ENCODE data around the gene SLC17A8. TPM values are rescaled to one million over a fixed set of nuclear protein-coding genes. Genes with fewer than 3 reads are reported as not detected.
A peak's percentile ranks its signal among the peaks of the same experiment; 100 is the strongest.

SLC17A8 gene
- total RNA-seq, 2 experiments from 2014 or later = not detected

DNA sequence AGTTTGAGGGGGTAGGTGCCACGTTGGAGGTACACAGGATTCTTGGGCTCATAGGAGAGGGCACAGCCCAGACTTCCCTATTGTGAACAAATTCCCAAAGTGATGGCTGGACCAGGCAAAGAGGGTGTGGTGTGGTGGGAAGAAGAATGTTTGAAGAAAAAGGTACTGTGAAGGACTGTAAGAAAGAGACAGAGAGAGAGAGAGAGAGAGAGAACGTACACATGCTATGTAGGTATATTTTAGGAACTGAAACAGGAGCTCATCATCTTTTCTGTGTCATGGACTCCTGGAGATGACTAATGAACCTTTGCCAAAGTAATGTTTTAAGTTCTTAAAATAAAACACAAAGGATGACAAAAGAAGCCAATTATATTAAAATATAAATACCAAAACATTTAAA, 24.5 kb downstream of the SLC17A8 start:
- no peak overlapping the region for H3K27ac Mint-ChIP-seq
- H3K4me3 Mint-ChIP-seq = no peak overlapping the region
- H3K36me3 Mint-ChIP-seq = no peaks in the 10 kb centered on the region
- H3K9me3 Mint-ChIP-seq (ENCODE audit: low read depth) = no peaks in the 10 kb centered on the region
- H3K4me1 Mint-ChIP-seq = no peaks in the 10 kb centered on the region
- H3K27me3 Mint-ChIP-seq = peaks cover 2% of the 10 kb centered on the region
- CTCF ChIA-PET = no interaction called here
- ATAC-seq (no peak), DNase-seq (no peak)

- Mint-ChIP-seq H3K9me3 (ENCODE audit: low read depth) (no peaks in the 10 kb centered on the region), H3K4me1 (no peaks in the 10 kb centered on the region), H3K36me3 (no peaks in the 10 kb centered on the region), H3K27me3 (peaks cover 4% of the 10 kb centered on the region), H3K4me3 (no peak overlapping the region), H3K27ac (no peak overlapping the region)
- ATAC-seq = no peak
- CTCF ChIA-PET = no interaction called here
- no peak for DNase-seq
These were observed 25.5 kb downstream of the SLC17A8 start for GRCh38 chr12:100382338-100382737.

GRCh38 chr12:100383586-100384558, 27.0 kb downstream of the SLC17A8 start:
- H3K36me3 Mint-ChIP-seq = no peaks in the 10 kb centered on the region
- H3K4me1 Mint-ChIP-seq = no peaks in the 10 kb centered on the region
- peaks cover 15% of the 10 kb centered on the region for H3K27me3 Mint-ChIP-seq
- H3K4me3 Mint-ChIP-seq = no peak overlapping the region
- no peaks in the 10 kb centered on the region for H3K9me3 Mint-ChIP-seq (ENCODE audit: low read depth)
- CTCF ChIA-PET = no interaction called here
- no peak overlapping the region for H3K27ac Mint-ChIP-seq
- ATAC-seq = no peak
- DNase-seq = no peak

DNA sequence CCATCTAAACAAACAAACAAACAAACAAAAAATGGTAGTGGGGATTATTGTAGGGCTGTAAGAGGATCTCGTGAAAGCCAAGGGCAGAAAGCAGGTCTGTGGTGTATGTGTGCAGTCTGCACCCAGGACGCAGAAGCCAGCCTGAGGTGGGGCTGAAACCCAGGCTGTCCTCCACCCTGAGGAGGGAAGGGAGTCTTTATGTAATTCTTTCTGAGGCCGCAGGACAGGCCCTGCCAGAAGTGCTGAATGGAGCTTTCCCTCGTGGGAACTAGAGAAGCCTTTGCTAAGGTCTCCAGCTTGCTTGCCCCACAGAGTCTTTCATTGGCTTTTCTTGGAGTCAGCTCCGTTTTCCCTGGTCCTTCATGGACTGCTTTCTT, 27.7 kb downstream of the SLC17A8 start:
- H3K27ac Mint-ChIP-seq = no peak overlapping the region
- H3K4me1 Mint-ChIP-seq = no peaks in the 10 kb centered on the region
- CTCF ChIA-PET = no interaction called here
- DNase-seq (no peak), ATAC-seq (no peak)
- H3K36me3 Mint-ChIP-seq = no peaks in the 10 kb centered on the region
- H3K4me3 Mint-ChIP-seq = no peak overlapping the region
- H3K27me3 Mint-ChIP-seq = peaks cover 15% of the 10 kb centered on the region
- H3K9me3 Mint-ChIP-seq (ENCODE audit: low read depth) = no peaks in the 10 kb centered on the region

DNA sequence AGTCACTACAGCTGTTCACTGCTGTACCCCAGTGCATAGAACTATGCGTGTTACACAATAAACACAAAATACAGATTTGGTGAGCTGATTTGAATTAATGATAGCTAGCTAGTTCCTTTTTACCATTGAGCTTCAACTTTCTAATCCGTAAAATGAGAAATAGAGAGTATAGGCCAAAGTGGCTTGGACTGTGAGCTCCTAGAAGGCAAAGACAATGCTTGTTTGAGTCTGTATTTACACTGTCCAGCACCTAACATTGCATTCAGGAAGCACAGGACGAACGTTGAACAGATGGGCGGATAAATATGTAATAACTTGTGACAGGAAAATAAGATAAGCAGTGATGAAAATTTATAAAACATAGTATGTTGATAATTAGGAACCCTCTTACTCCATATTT, 31.5 kb downstream of the SLC17A8 start:
- H3K4me1 Mint-ChIP-seq = no peaks in the 10 kb centered on the region
- DNase-seq = no peak
- no peak for ATAC-seq
- no peak overlapping the region for H3K27ac Mint-ChIP-seq
- H3K36me3 Mint-ChIP-seq = no peaks in the 10 kb centered on the region
- no peaks in the 10 kb centered on the region for H3K9me3 Mint-ChIP-seq (ENCODE audit: low read depth)
- H3K27me3 Mint-ChIP-seq = peaks cover 13% of the 10 kb centered on the region
- no peak overlapping the region for H3K4me3 Mint-ChIP-seq
- CTCF ChIA-PET = no interaction called here

DNA sequence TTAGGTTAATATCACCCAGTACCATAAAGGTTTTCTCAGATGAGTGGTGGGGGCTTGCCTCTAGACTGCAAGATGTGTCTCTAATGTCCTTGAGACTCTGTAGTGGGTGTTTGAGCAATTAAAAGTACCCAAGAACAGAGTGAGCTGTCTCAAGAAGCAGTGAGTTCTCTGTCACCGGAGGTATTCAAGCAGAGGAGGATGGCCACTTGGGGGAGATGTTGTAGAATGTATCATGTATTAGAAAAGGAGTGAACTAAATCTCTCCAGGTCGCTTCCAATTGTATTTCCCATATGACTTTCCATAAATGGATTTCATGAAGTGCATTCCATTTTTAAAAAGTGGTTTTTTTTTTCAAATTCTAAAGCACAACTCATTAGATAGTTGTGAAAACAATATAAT, 35.0 kb downstream of the SLC17A8 start:
- Mint-ChIP-seq H3K27ac (no peak overlapping the region), H3K9me3 (ENCODE audit: low read depth) (no peaks in the 10 kb centered on the region), H3K4me1 (no peaks in the 10 kb centered on the region), H3K36me3 (no peaks in the 10 kb centered on the region), H3K27me3 (peaks cover 13% of the 10 kb centered on the region), H3K4me3 (no peak overlapping the region)
- ATAC-seq (no peak), DNase-seq (no peak)
- CTCF ChIA-PET = no interaction called here

DNA sequence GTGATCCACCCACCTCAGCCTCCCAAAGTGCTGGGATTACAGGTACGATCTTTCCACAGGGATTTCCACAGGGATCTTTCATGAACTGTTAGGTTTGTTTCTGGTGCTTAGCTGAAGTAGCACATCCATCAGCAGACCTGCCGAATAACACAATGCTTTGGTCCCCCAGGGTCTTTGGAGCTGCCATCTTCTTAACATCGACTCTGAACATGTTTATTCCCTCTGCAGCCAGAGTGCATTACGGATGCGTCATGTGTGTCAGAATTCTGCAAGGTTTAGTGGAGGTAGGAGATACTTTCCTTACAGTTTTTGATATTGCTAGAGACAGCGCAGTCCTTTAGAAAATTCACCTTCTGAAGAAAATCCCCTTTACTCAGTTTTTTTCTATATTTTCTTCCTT, 36.3 kb downstream of the SLC17A8 start:
- DNase-seq (no peak), ATAC-seq (no peak)
- H3K4me1 Mint-ChIP-seq = no peaks in the 10 kb centered on the region
- H3K4me3 Mint-ChIP-seq = no peak overlapping the region
- peaks cover 5% of the 10 kb centered on the region for H3K27me3 Mint-ChIP-seq
- CTCF ChIA-PET = no interaction called here
- H3K9me3 Mint-ChIP-seq (ENCODE audit: low read depth) = no peaks in the 10 kb centered on the region
- no peak overlapping the region for H3K27ac Mint-ChIP-seq
- H3K36me3 Mint-ChIP-seq = no peaks in the 10 kb centered on the region

- Mint-ChIP-seq H3K9me3 (ENCODE audit: low read depth) (no peaks in the 10 kb centered on the region), H3K36me3 (no peaks in the 10 kb centered on the region), H3K27me3 (no peaks in the 10 kb centered on the region), H3K4me1 (no peaks in the 10 kb centered on the region), H3K27ac (no peak overlapping the region), H3K4me3 (no peak overlapping the region)
- CTCF ChIA-PET = interaction anchor here (2.2 kb wide), 1 partner anchor 9 kb away, joined by 5 read pairs; no protein-coding TSS in a partner anchor
- ATAC-seq (no peak), DNase-seq (no peak)
These were observed 38.9 kb downstream of the SLC17A8 start for GRCh38 chr12:100395811-100396210.

GRCh38 chr12:100398307-100398706, 41.4 kb downstream of the SLC17A8 start:
- no peaks in the 10 kb centered on the region for H3K4me1 Mint-ChIP-seq
- no peaks in the 10 kb centered on the region for H3K9me3 Mint-ChIP-seq (ENCODE audit: low read depth)
- DNase-seq (no peak), ATAC-seq (no peak)
- H3K27me3 Mint-ChIP-seq = no peaks in the 10 kb centered on the region
- CTCF ChIA-PET = no interaction called here
- no peak overlapping the region for H3K27ac Mint-ChIP-seq
- H3K36me3 Mint-ChIP-seq = no peaks in the 10 kb centered on the region
- no peak overlapping the region for H3K4me3 Mint-ChIP-seq

DNA sequence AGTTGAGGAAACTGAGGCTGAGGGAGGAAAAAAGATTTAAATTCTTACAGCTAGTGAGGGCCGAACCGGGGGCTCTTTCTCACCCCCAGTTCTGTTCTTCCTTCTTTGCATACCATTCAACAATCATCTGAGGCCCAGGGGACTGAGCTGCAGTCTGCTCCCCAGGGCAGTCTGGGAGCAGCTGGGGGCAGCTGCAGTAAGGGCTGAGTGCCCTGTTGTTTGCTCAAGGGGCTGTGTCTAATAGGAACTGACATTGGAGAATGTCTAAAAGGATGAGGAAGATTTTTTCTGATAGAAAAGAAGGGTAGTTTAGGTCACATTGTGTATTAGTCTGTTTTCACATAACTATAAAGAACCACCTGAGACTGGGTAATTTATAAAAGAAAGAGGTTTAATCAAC, 42.2 kb downstream of the SLC17A8 start:
- no peak for ATAC-seq
- CTCF ChIA-PET = no interaction called here
- Mint-ChIP-seq H3K9me3 (ENCODE audit: low read depth) (no peaks in the 10 kb centered on the region), H3K27ac (no peak overlapping the region), H3K27me3 (no peaks in the 10 kb centered on the region), H3K4me3 (no peak overlapping the region), H3K36me3 (no peaks in the 10 kb centered on the region), H3K4me1 (no peaks in the 10 kb centered on the region)
- DNase-seq = no peak

- DNase-seq = no peak
- no peak for ATAC-seq
- CTCF ChIA-PET = no interaction called here
- H3K4me3 Mint-ChIP-seq = no peak overlapping the region
- no peak overlapping the region for H3K27ac Mint-ChIP-seq
- H3K4me1 Mint-ChIP-seq = no peaks in the 10 kb centered on the region
- no peaks in the 10 kb centered on the region for H3K9me3 Mint-ChIP-seq (ENCODE audit: low read depth)
- H3K27me3 Mint-ChIP-seq = no peaks in the 10 kb centered on the region
- no peaks in the 10 kb centered on the region for H3K36me3 Mint-ChIP-seq
These were observed 44.8 kb downstream of the SLC17A8 start for GRCh38 chr12:100401660-100402059.

GRCh38 chr12:100402763-100403162, 45.9 kb downstream of the SLC17A8 start:
- Mint-ChIP-seq H3K9me3 (ENCODE audit: low read depth) (no peaks in the 10 kb centered on the region), H3K27me3 (no peaks in the 10 kb centered on the region), H3K27ac (no peak overlapping the region), H3K4me3 (no peak overlapping the region), H3K4me1 (no peaks in the 10 kb centered on the region), H3K36me3 (no peaks in the 10 kb centered on the region)
- DNase-seq (no peak), ATAC-seq (no peak)
- CTCF ChIA-PET = no interaction called here

GRCh38 chr12:100403446-100403845, 46.6 kb downstream of the SLC17A8 start:
- Mint-ChIP-seq H3K4me3 (no peak overlapping the region), H3K27me3 (no peaks in the 10 kb centered on the region), H3K4me1 (no peaks in the 10 kb centered on the region), H3K27ac (no peak overlapping the region), H3K36me3 (no peaks in the 10 kb centered on the region), H3K9me3 (ENCODE audit: low read depth) (no peaks in the 10 kb centered on the region)
- DNase-seq (no peak), ATAC-seq (no peak)
- CTCF ChIA-PET = no interaction called here

DNA sequence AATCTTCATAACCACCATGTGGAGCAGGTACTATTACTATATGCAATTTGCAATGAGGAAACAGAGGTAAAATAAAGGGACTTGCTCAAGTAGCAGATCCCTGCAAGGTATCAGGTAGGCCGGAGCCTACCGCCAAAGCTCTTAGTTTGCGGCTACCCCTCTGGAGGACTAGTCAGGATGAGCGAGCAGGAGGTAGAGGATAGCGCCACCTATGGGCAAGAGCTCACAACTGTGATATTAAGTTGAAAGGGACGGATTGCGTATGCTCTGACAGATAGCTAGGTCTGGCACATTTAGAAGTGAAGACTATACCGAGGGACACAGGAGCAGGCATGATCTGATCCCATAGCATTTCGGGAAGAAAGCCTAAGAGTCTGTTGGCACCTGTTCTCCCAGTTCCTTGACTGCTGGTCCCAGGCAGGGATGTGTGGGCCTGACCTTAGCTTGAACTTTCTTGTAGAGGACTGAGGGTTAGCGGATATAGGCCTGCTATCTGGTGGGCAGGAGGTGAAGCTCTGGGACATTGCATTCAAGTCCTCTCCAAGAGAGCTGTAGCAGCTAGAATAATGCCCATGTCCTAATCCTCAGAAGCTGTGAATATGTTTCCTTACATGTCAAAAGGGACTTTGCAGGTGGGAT, 48.0 kb downstream of the SLC17A8 start:
- CTCF ChIA-PET = interaction anchor here (0.9 to 2.0 kb wide), 13 partner anchors 9 to 347 kb away, joined by 3 to 6 read pairs (median 3); no protein-coding TSS in a partner anchor
- Mint-ChIP-seq H3K36me3 (no peaks in the 10 kb centered on the region), H3K4me3 (no peak overlapping the region), H3K4me1 (no peaks in the 10 kb centered on the region), H3K27ac (no peak overlapping the region), H3K27me3 (peaks cover 5% of the 10 kb centered on the region), H3K9me3 (ENCODE audit: low read depth) (no peaks in the 10 kb centered on the region)
- ATAC-seq = peak; percentile 45
- peak; percentile 62 for DNase-seq
